Hepatocyte (in vitro differentiated cells): ENCODE data around the gene CCT5. TPM values are rescaled to one million over a fixed set of nuclear protein-coding genes. Genes with fewer than 3 reads are reported as not detected.

ENCODE experiments used
- DNase-seq: peaks from one replicate; pipeline ENCODE4 v3.0.0-alpha.2; 2016; ENCODE audit warnings: low spot score
- H2AFZ ChIP-seq: fragments of 200-600 bp; sonication (generic); 2 replicates; pipeline ENCODE4 v1.6.0; 2016; ENCODE audit warnings: antibody characterized with exemption, mild to moderate bottlenecking
- H3K27ac ChIP-seq: fragments of 200-600 bp; sonication (generic); 2 replicates; pipeline ENCODE4 v1.5.1; 2016; ENCODE audit warnings: mild to moderate bottlenecking
- H3K27me3 ChIP-seq: fragments of 200-600 bp; sonication (generic); 2 replicates; pipeline ENCODE4 v1.6.1; 2016
- H3K36me3 ChIP-seq: fragments of 200-600 bp; sonication (generic); replicated peaks from 2 replicates; pipeline ENCODE4 v1.5.1; 2016; ENCODE audit warnings: low read depth; ENCODE audit not compliant: insufficient read depth
- H3K4me1 ChIP-seq: fragments of 200-600 bp; sonication (generic); 2 replicates; pipeline ENCODE4 v1.5.1; 2016; ENCODE audit warnings: mild to moderate bottlenecking, moderate library complexity; ENCODE audit not compliant: insufficient read depth
- H3K4me2 ChIP-seq: fragments of 200-600 bp; sonication (generic); 2 replicates; pipeline ENCODE4 v1.6.0; 2016
- H3K4me3 ChIP-seq: fragments of 200-600 bp; sonication (generic); 2 replicates; pipeline ENCODE4 v1.5.1; 2016; ENCODE audit warnings: mild to moderate bottlenecking
- H3K79me2 ChIP-seq: fragments of 200-600 bp; sonication (generic); 2 replicates; pipeline ENCODE4 v1.6.0; 2017; ENCODE audit warnings: mild to moderate bottlenecking
- H3K9me2 ChIP-seq: fragments of 200-600 bp; sonication (generic); replicated peaks from 2 replicates; pipeline ENCODE4 v1.6.0; 2017; ENCODE audit warnings: mild to moderate bottlenecking; ENCODE audit not compliant: insufficient read depth
- H3K9me3 ChIP-seq: fragments of 200-600 bp; sonication (generic); 2 replicates; pipeline ENCODE4 v1.5.1; 2016; ENCODE audit warnings: low read depth, mild to moderate bottlenecking
- H4K20me1 ChIP-seq: fragments of 200-600 bp; sonication (generic); 2 replicates; pipeline ENCODE4 v1.6.0; 2016; ENCODE audit warnings: mild to moderate bottlenecking; ENCODE audit not compliant: insufficient read depth, poor library complexity, severe bottlenecking
- EZH2 ChIP-seq: fragments of 200-600 bp; sonication (generic); IDR thresholded peaks from 2 replicates; pipeline ENCODE4 v1.6.1; 2016; ENCODE audit warnings: antibody characterized with exemption, mild to moderate bottlenecking, borderline replicate concordance
- EZH2phosphoT487 ChIP-seq: fragments of 200-600 bp; sonication (generic); IDR thresholded peaks from one replicate; pipeline ENCODE4 v1.6.1; 2018; ENCODE audit warnings: antibody characterized with exemption, mild to moderate bottlenecking, low read depth, moderate library complexity; ENCODE audit not compliant: unreplicated experiment, severe bottlenecking
- WGBS: methylation state at CpG from one replicate; pipeline ENCODE4 v1.1.6; 2016; ENCODE audit warnings: low lambda C conversion rate; ENCODE audit errors: missing lambda C conversion rate; 5-methylcytosine and 5-hydroxymethylcytosine counted together
- polyA plus RNA-seq: library from polyadenylated mRNA; unstranded; fragments of >200 nt; fragmentation: Nextera tagmentation; extraction: Ambion mirVana; gene quantifications from 2 replicates; pipeline ENCODE4 v1.2.1, GENCODE V29; 2016
- total RNA-seq: library from RNA; depleted of rRNA; stranded (reverse); fragments of >200 nt; gene quantifications from 2 replicates; pipeline ENCODE4 v1.2.3, GENCODE V29; 2014
- TF ChIP-seq, protein P1 (sequence below): fragments of 200-600 bp; sonication (generic); IDR thresholded peaks from 2 replicates; pipeline ENCODE4 v1.5.1; 2016; ENCODE audit warnings: antibody characterized with exemption, mild to moderate bottlenecking; ENCODE audit not compliant: poor library complexity

The CCT5 gene
- total and polyA plus RNA-seq, 2 experiments from 2014 or later, result 203 to 282 TPM

DNA sequence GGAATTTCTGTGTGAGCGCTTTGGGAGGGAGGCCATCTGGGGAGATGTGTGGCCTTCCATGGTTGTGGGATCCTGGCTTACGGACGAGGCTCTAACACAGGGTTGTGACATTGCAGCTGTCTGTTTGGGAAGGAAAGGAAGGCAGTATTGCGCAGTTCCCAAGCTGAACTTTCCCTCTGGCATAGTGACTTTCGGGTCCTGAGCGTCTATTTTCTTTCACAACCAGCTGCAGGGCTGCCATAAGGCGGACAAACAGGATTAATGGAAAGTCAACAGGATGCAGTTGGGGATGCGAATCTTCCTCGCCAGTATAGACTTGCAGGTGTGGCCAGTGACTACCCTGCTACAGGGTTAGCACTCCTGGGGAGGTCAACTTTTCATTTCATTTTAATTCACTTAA lies 25.9 kb downstream of the CCT5 start:
- no peaks in the 10 kb centered on the region for H4K20me1 ChIP-seq
- DNase-seq, result no peak
- no peak overlapping the region for H3K4me2 ChIP-seq
- TF ChIP-seq, protein P1, sequence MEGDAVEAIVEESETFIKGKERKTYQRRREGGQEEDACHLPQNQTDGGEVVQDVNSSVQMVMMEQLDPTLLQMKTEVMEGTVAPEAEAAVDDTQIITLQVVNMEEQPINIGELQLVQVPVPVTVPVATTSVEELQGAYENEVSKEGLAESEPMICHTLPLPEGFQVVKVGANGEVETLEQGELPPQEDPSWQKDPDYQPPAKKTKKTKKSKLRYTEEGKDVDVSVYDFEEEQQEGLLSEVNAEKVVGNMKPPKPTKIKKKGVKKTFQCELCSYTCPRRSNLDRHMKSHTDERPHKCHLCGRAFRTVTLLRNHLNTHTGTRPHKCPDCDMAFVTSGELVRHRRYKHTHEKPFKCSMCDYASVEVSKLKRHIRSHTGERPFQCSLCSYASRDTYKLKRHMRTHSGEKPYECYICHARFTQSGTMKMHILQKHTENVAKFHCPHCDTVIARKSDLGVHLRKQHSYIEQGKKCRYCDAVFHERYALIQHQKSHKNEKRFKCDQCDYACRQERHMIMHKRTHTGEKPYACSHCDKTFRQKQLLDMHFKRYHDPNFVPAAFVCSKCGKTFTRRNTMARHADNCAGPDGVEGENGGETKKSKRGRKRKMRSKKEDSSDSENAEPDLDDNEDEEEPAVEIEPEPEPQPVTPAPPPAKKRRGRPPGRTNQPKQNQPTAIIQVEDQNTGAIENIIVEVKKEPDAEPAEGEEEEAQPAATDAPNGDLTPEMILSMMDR, result no peak
- TF ChIP-seq EZH2phosphoT487 (no peak), EZH2 (no peak)
- H3K27me3 ChIP-seq, result no peaks in the 10 kb centered on the region
- no peak overlapping the region for H3K4me3 ChIP-seq
- H3K4me1 ChIP-seq, result no peaks in the 10 kb centered on the region
- H3K27ac ChIP-seq, result no peak overlapping the region
- no peaks in the 10 kb centered on the region for H3K36me3 ChIP-seq
- H3K9me2 ChIP-seq, result no peaks in the 10 kb centered on the region
- no peaks in the 10 kb centered on the region for H3K79me2 ChIP-seq
- 91% methylated on average over 9 of the region's 9 CpGs for WGBS
- no peaks in the 10 kb centered on the region for H3K9me3 ChIP-seq
- no peak overlapping the region for H2AFZ ChIP-seq

GRCh38 chr5:10276691-10277090 lies 26.6 kb downstream of the CCT5 start:
- Histone ChIP-seq H3K4me3 (no peak overlapping the region), H3K4me2 (no peak overlapping the region), H3K9me2 (no peaks in the 10 kb centered on the region), H3K79me2 (no peaks in the 10 kb centered on the region), H3K36me3 (no peaks in the 10 kb centered on the region), H3K27ac (no peak overlapping the region), H3K27me3 (no peaks in the 10 kb centered on the region), H3K9me3 (no peaks in the 10 kb centered on the region), H4K20me1 (no peaks in the 10 kb centered on the region), H2AFZ (no peak overlapping the region), H3K4me1 (no peaks in the 10 kb centered on the region)
- TF ChIP-seq, protein P1, result no peak
- no peak for TF ChIP-seq EZH2phosphoT487
- no peak for TF ChIP-seq EZH2
- WGBS, result 89% methylated on average over 7 of the region's 7 CpGs
- no peak for DNase-seq

DNA sequence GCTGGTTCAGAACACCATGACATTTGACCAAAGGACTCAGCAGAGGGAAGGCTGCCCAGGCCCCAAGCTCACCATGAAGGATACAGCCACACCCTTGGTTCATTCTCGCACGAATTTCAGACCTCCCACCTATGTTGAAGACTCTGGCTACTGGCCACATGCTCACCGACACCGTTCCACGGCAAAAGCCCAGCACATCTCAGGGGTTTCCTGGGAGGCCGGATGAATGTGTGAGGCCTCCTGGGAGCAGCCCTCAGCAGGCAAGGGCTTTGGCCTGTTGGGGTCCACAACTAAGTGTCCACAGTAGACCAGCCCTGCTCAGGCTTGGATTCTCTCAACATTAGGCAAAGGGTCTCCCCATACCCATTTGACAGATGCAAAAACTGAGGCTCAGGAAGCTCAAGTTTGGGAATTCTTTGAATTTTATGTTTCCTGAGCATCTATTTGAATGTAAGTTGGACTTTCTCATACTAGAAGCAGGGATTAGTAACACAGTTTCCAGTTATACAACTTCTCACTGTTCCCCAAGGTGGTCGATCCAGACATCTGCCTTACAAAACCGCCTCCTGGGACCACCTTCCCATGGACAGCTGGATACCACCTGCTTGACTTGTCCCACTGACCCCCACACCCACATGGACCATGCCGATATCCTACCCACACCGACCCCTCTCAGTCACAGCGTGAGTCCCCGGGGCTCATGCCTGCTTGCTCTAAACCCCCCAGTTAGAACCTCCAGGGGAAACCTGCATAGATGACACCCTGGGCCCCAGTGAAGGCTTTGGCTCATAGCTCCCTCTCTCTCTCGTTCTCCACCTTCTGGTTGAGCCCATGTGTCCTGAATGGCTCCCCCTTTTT lies 27.9 kb downstream of the CCT5 start:
- Histone ChIP-seq H3K4me2 (no peak overlapping the region), H2AFZ (no peak overlapping the region), H3K9me2 (no peaks in the 10 kb centered on the region), H3K79me2 (no peaks in the 10 kb centered on the region), H3K9me3 (no peaks in the 10 kb centered on the region), H3K4me1 (no peaks in the 10 kb centered on the region), H4K20me1 (no peaks in the 10 kb centered on the region), H3K36me3 (no peaks in the 10 kb centered on the region), H3K4me3 (no peak overlapping the region), H3K27ac (no peak overlapping the region), H3K27me3 (no peaks in the 10 kb centered on the region)
- no peak for DNase-seq
- WGBS, result 96% methylated on average over 13 of the region's 13 CpGs
- TF ChIP-seq, protein P1, result no peak
- TF ChIP-seq EZH2phosphoT487 (no peak), EZH2 (no peak)
